Hematopoietic multipotent progenitor cell treated with erythropoietin and hydrocortisone succinate and interleukin-3 and kit ligand, for 17 days (in vitro differentiated cells): ENCODE results near the gene NECTIN1.

ENCODE experiments used
- DNase-seq: peaks from one replicate; pipeline ENCODE4 v3.0.0-alpha.2; 2015; ENCODE audit warnings: low spot score

Gene NECTIN1

DNA sequence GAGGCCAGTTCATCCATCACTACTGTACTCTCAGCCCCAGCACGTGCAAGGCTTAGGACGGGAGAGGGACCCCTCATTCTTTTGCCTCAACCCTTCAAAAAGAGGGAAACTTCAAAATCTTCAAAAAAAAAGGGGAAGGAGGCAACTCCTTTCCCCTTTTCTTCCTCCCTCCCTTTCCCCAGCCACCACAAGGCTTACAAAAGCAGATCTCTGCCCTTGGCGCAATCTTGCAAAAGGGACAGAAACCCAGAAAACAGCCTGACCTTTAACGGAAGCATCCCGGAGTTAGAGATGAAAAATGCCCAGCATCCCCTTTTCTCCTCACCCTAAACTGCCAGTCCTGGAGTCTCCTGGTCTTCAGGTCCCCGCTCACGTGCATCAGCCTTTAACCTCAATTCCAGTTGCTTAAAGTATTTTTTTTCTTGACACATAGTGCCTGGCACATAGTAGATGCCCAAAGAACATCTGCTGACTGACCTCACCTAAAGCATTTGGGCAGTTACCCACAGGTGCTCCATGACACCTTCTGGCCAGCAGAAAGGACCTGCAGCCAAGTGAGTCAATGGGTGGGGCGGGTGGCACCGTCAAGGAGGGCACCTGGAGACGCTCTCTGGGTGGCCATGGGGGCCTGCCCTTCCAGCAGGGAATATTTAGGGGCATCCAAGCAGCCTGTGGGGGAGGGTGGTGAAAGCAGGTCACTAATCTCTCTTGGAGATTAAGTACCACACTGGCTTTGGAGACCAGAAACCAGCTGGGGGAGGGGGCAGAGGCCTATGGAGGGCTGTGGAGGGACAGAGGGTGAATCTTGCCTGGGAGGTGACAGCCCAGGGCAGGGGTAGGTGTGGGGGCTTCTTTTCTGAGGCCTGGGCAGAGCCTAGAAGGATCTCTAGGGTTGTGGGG is 16.3 kb downstream of the NECTIN1 start:
- no peak for DNase-seq

DNA sequence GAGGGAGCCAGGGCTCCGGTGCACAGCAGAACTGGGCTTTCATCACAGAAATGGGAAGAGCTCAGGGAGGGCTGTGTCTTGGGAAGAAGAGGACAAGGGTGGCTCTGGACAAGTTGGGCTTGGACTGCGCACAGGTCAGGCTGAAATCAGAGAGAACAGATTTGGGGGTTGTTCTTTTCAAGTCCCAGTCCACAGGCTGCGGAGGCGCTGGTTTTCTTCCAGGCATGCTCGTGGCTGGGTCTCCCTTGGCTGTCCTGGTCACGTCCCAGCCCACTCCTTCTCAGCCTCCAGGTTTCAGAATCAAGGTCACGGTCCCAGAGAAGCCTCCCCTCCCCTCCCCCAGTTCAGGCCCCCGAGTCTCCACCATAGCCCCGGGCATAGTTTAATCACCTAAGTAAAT is 17.0 kb downstream of the NECTIN1 start:
- DNase-seq: no peak

DNA sequence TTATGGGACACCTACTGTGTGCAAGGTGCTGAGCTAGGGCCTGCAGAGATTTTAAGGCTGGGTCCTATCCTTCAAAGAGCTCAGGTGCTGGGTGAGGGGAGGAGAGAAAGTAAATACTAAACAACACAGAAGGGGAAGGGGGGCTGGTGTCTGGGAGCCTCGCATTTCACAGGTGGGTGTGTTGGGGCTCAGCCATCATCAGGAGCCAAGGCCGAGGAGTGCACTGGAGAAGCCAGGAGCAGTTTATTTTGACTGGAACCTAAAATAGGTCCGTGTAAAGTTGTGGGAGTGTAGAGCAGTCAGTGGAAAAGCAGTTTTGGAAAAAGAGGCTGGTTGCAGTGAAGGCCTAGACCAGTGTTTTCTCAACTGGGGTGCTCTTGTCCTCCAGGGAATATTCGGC is 17.5 kb downstream of the NECTIN1 start:
- no peak for DNase-seq

DNA sequence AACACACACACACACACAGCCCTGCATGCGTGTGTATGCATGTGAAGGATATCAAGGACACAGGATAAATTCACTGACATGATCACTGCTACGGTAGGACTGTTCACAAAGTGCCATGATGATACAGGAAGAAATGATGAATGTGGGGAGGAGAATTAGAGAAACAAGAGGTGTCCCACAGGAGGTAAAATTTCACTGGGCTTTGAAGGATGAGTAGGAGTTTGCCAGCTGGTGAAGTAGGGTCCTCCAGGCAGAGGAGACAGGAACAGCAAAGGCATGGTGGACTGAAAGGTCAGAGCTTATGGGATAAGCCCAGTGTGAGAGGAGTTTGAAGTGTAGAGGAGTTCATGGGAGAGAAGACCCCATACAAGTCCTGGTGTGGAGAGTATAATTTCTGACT is 18.6 kb downstream of the NECTIN1 start:
- no peak for DNase-seq

DNA sequence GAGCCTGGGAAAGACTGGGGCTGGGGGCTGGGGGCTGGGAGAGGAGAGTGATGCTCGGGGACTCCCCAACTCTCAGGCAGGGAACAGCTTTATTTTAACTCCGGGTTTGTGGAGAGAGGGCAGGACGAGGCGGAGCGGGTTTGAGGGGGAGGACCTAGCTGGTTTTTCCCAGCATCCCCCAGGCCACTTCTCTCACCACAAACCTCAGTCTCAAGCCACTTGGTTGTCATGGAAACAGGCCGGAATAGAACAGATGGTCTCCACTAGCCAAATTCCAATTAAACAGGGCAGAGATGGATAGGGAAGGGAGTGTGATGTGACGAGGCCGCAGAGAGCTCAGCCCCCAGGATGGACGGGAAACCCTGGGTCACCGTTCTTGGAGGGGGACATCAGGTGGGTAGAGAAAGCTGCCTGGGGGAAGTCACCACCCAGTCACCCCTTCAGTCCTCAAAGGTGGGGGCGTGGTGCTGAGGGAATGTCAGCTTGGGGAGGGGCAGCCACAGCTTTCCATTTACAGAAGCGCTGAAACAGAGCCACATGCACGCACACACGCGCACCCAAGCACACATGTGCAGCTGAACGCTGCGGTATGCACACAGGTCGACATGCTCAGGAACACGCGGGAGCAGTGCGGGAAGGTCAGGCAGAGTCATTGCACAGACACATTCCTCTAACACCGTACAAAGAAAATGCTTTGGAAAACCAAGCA is 19.2 kb downstream of the NECTIN1 start:
- no peak for DNase-seq

DNA sequence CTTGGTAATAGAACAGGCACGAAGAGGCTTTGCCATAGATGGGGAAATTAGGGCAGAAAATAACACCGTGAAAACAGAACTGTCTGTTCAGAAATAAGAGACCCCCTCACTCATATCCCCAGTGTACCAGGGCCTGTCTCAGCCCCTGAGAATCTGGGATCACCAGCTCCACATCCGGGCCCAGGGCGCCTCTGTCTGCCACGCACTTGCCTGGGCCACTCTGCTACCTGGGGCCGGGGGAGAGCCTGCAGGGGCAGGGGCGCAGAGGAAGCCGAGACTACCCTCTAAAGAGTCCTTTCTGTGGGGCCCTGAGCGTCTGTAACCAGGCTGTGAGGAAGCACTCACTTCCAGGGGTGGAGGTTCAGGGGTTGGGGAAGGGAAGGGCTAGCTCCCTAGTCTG is 19.8 kb downstream of the NECTIN1 start:
- no peak for DNase-seq

DNA sequence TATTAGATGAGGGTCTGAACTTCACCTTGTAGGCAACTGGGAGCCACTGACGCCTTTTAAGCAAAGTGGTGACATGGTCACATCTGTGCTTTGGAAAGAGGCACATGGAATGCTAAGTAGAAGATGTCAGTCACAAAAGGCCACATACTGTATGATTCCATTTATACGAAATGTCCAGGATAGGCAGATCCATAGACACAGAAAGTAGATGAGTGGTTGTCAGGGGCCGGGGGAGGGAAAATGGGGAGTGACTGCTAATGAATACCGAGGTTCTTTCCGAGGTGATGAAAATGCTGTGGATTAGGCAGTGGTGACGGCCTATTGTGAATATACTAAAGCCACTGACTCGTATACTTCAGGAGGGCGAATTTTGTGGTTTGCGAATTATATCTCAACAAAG is 20.6 kb downstream of the NECTIN1 start:
- DNase-seq: no peak

DNA sequence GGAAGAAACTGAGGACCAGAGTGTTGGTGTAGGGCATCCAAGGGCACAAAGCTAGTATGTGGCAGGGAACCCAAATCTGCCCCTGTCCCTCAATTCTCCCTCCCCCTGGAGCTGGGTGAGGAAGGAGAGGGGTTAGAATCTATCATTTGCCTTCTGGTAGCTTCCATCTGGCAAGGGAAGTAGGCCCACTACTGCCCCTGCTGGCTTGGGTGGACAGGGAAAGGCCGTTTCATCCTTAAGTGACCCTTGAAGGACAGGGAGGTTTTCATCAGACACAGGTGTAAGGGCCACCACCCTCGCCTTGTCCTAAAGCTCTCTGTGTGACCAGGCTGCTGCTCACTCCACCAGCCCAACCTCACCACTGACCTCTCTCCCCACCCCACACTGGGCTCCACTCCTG is 22.1 kb downstream of the NECTIN1 start:
- DNase-seq: no peak

DNA sequence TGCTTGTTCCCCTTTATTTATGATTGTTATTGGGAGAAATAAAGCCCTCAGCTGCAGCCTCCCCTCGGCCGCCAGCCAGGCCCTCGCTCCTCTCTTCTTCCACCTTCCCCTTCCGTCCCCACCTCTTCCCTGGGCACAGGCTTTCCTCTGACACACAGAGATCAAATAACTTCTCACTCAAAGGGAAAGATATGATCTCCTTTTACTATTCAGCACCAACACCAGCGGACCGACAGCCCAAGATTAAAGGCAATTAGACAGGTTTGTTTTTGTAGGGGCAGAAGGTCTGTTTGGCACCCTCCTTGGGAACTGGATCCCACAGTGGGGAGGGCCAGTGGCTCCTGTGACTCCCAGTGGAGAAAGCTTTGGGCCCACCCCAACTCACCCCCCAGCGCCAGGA is 23.0 kb downstream of the NECTIN1 start:
- DNase-seq: no peak

DNA sequence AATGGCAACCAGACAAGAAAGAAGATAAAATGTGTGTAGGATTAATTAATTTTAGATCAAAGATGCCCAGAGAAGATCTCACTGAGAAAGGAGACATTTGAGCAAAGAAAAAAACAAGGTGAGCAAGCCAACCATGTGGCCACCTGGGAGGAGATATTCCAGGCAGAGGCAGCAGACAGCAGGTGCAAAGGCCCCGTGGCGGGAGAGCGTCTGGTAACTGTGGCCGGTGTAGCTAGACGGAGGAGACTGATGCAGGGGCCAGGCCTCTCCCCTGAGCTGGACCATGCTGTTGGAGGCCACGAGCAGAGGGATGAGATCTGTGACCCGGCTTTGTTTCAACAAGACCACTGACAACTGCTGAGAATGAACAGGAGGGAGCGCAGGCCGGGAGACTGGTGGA is 23.6 kb downstream of the NECTIN1 start:
- no peak for DNase-seq

DNA sequence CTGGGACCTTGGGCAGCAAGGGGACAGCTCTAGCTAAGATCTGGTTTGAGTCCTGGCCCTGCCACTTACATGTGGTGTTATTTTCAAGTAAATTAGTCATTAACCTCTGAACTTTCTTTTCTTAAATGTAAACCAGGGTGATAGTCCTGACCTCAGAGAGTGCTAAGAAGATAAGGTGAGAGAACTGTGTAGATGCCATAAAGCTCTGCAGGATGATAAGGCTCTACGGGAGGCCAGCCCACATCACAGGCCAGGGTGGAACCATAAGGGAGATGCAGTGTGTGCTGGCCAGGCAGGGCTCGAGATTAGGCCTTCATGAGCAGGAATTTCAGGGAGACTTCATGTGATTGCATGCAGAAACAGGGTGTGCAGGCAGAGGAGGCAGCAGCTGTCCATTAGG is 24.2 kb downstream of the NECTIN1 start:
- peak; percentile 32 for DNase-seq

DNA sequence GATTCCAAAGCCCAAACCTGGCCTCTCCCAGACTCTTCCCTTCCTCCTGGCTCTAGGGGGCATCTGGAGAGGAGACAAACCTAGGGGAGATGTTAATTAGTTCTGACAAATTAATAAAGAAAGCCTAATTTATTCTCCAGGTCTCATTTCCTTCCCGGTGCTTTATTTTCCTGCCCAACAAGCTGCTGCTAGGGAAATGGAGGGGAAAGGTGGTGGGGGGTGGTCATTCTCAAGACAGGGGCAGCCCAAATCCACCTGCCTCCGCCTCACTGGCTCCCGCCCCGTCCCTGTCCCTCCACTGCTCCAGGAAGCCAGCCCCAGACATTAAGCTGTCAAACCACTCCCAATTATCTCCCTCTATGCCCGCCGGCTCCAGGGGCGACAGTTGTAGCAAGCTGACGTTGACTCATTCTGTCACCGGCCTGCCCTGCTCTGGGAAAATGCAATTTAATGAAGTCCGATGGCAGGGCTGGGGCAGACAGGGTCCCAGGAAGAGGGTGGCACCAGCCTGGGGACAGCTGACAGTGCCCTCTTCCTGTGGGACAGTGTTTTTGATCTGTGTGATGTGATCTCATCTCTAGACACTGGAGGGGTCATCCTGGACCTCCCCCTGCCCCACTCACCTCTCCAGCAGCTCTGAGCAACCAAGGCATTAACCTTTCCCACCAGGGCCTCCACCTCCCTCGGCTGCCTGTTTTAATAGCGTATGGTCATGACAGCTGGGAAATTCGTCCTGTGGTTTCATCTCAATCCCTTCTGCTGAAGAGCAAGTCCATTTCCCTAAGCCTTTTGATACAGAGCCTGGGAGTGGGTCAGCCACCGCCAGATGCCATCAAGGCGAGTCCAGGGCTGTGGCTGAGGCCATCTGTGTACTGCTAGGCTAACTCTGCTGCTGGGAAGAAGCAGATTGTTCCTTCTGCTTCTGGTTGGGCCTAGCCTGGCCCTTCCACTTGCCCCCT is 27.1 kb downstream of the NECTIN1 start:
- no peak for DNase-seq

DNA sequence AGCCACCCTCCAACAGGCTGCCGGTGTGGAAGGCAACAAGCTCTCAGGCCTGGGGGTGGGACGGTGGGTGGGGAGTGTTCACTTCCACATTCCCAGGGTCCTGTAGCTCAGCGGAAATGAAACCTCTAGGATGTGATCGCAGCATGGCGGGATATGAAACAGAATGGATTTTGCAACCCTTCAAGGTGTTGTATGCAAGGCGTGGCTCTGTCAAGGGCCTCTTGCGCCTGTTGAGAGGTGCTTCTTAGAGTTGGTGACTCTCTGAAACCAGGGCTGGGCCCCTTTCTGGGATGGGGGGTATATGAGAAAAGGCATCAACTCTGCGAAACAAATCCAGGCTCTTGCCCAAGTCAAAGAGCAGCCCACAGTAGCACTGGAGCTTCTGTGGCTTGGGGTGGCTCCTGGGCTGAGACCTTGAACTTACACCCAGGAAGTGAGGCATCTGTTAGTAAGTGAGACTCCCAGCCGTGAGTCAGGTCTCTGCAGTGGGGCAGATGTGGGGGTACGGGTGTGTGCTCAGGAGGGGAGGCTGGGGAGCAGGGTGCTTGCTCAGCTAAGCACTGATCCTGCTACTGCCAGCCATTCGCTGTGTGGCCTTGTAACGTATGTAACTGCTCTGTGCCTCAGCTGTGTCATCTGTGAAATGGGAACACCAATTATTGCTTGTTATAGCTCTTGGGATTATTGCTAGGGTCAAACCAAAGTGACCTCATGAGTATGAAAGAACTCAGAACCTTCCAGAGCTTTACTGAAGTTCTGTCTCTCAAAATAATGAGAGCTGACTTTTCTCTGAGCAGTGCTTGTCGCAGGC is 28.3 kb downstream of the NECTIN1 start:
- DNase-seq: no peak

DNA sequence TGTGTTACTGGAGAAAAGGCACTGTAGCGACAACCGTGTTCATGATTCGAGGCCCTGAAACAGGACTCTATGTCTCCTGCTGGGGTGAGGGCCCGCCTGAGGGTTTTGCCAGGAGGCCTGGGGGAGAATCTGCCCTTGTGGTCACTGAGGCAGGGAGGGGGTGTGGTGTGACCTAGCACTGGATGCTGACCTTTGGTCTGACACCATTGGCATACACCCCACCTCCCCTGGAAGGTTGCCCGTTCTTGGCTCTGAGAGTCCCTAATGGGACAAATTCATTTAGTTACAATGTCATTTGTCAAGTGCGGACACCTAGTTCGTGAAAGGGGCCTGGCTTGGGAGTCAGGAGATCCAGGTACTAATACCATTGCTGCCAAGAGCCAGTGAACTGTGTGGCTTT is 29.0 kb downstream of the NECTIN1 start:
- DNase-seq: no peak

DNA sequence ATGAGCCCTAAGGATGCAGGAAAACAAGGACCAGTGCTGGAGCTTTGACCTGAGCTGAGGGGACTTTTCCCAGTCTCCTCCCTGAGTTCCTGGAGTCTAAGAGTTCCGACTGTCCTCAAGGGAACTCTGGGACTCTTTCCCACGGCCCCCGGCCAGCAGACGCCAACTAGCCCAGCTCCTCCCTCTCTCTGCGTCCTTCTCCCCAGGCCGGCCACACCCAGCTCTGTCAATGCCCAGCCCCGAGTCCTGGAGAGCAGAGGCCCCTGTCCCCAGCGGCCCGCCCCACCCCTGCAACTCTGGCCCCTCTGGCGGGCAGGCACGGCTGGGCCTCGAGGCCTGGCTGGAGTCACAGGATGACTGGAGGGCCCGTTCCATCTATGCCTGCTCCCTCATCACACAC is 29.8 kb downstream of the NECTIN1 start:
- DNase-seq: no peak

DNA sequence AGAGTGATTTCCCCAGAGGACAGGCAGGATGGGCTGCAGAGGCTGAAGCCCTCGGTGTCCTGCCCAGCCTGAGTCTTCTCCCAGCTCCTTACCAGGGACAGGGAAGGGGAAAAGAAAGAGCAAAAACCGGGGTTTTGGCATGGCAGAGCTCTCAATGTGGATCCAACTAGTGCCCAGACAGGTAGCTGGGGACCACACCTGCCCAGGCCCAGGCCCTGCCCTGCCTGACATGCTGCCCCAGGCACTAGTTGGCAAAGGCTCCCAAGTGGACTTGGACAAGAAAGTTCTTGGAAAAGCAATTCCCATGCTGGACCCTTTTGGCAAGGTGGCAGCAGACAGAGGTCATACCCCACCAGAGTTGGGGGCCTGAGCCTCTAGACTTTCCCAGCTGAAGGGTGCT is 31.1 kb downstream of the NECTIN1 start:
- no peak for DNase-seq

DNA sequence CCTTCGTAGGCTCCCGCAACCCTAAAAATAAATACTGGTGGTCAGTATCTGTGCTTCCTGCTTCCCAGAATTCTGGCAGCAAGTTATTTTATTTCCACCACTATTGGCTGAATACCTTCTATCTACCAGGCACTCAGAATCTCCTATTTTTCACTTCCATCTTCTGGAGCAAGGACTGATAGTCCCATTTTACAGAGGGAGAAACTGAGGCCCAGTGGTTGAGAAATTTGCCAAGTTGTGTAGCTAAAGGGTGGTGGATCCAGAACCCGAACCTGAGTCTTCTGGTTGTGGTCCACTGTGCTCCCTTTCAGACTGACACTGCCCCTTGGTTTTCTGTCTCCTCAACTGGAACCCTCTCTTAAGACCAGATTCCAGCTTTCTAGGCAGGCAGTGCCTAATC is 31.6 kb downstream of the NECTIN1 start:
- DNase-seq: no peak

DNA sequence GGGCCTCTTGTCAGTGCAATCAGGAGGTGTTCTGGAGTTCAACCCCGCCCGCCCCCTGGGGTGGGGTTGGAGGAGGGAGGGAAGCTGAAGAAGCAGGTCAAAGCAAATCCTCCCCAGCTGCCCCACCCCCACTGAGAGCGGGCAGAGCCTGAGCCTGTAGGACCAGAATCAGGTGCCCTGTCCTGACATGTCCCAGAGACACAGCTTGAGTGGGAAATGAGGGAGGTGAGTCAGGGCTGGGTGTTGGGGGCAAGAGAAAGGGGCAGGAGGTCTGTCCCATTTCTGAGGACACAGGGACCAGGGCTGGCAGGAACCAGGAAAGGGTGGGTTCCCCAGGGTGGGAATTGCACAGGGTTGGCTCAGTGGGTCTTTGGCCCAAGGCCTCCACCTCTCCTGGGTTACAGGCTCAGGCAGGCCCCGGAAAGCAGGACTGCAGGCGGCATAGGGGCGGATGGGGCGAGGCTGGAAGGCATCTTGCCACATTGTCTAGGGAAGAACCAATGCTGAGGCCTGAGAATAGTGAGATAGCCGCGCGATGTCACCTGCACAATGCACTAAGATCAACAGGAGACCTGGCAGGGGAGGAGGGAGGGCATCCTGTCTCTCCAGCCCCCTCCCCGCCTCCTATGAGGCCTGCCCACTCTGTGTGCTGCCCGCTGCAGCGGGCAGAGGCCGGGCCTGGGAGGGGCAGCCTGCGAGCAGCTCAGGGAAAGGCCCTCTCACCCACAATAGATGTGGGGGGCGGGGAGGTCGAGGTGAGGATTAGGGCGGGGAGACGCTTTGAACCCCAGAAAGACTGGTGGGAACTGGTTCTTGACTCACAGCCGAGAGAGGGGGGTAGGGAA is 32.4 kb downstream of the NECTIN1 start:
- DNase-seq: no peak

DNA sequence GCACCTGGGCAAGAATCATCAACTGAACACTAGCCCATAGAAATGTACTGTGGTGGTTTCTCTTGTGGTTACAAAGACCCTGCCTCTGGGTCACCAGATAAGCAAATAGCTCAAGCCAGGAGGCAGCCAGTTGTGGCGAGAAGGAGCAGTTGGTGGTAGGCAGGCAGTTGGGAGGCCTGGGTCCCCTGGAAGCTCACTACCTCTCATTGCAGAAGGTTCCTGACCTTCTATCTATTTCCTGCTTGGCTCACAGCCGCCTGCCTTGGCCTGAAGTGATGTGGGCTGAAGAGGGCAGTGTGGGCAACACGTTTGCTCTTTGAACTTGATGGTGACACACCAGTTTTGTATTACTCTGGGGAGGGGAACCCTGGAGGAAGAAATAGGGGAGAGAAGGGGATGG is 34.7 kb downstream of the NECTIN1 start:
- peak; percentile 15 for DNase-seq

DNA sequence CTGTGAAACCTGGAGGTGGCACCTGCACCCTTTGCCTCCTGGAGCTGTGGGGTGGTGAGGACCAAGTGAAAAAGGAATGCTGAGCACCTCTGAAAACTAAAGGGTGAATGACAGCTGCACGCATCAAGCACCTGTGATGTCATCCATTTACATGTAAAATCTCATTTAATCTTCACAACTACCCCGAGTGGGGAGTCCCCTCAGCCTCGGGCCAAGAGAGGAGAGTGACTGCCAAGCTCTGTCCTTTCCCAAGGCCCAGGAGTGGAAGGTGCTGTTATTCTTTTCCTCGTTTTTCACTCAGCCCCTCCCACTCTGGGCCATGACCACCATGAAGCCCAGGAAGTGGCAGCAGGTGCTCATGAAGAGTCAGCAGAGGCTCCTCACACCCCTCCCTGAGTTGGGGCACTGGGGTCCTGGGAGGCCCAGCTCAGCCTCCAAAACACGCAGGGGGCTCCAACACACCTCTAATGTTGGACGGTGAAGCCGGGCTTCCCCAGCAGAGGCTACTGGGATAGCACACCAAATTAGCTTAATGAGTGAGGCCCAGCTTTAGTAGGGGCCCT is 35.7 kb downstream of the NECTIN1 start:
- no peak for DNase-seq

DNA sequence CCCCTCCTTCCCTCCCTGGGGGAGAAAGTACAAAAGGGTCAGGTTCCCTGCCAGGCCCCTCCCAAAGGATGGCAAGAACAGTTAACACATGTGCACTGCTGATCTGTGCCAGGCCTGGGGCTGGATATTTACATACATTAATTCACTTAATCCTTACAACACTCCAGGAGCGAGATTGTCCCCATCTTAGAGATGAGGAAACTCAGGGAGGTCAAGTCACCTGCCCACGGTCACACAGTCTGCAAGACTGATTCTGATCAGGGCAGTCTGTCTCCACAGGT is 36.5 kb downstream of the NECTIN1 start:
- no peak for DNase-seq
